AG08396 (cell line): ENCODE measurements around the gene MIEN1.
"Not testable (repeated sequence)": the region's sequence is repeated elsewhere in the genome, so short reads cannot be mapped to it uniquely, and the experiment has no call there.

Experiments used
- DNase-seq: peaks from one replicate; pipeline ENCODE4 v3.0.0; 2012; ENCODE audit warnings: low spot score, mixed read lengths

Gene MIEN1

DNA sequence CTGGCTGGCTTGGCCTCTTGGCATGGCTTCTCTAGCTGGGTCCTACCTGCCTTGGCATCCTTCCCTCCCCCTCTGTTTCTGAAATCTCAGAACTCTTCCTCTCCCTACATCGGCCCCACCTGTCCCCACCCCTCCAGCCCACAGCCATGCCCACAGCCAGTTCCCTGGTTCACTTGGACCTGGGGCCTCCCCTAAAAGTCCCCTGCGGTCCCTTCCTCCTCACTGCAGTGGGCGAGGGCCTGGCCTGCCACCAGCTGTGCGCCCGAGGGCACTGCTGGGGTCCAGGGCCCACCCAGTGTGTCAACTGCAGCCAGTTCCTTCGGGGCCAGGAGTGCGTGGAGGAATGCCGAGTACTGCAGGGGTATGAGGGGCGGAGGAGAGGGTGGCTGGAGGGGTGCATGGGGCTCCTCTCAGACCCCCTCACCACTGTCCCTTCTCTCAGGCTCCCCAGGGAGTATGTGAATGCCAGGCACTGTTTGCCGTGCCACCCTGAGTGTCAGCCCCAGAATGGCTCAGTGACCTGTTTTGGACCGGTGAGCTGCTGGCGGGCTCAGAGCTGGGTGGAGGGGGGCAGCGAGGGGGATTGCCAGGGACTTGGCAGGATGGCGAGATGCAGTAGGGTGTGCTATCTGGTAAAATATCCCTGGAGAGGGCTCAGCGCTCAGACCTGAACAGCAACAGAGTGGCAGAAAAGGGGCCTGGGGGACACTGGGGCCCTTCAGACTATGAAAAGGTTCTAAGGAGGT, 14.1 kb downstream of the MIEN1 start:
- DNase-seq = no peak

DNA sequence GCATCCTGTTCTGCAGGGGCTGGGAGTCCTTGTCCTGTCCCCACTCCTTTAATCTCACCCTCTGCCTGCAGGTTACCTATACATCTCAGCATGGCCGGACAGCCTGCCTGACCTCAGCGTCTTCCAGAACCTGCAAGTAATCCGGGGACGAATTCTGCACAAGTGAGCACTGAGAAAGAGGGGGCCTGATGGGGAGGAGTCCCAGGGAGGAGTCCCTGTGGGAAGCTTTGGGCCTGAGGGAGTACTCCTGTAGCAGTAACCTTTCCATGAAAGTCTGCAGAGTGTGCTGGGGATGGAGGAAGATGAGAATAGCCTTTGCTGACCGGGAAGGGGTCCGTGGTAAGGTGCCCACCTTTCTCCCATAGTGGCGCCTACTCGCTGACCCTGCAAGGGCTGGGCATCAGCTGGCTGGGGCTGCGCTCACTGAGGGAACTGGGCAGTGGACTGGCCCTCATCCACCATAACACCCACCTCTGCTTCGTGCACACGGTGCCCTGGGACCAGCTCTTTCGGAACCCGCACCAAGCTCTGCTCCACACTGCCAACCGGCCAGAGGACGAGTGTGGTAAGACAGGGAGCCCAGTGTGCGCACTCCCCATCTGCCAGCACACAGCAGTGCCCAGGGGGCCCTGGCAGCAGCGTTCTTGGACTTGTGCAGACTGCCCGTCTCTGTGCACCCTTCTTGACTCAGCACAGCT, 14.8 kb downstream of the MIEN1 start:
- DNase-seq = no peak

DNA sequence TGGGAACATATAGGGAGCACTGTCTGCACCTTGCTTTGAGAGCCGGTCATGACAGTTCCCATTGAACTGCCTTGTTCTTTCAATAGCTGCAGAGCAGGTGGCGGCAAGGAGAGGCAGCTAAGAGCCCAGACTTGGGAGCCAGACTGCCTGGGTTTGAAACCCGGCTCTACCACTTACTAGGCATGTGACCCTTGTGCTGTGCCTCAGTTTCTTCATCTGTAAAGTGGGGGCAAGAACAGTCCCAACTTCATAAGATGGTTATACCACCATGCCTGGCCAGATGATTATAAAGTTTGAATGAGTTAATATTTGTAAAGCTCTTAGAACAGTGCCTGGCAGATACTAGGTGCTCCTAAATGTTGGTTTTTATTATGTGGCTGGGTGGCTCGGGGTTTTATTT, 16.1 kb downstream of the MIEN1 start:
- DNase-seq = no peak

DNA sequence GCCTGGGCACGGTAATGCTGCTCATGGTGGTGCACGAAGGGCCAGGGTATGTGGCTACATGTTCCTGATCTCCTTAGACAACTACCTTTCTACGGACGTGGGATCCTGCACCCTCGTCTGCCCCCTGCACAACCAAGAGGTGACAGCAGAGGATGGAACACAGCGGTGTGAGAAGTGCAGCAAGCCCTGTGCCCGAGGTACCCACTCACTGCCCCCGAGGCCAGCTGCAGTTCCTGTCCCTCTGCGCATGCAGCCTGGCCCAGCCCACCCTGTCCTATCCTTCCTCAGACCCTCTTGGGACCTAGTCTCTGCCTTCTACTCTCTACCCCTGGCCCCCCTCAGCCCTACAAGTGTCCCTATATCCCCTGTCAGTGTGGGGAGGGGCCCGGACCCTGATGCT, 18.5 kb downstream of the MIEN1 start:
- DNase-seq = no peak

DNA sequence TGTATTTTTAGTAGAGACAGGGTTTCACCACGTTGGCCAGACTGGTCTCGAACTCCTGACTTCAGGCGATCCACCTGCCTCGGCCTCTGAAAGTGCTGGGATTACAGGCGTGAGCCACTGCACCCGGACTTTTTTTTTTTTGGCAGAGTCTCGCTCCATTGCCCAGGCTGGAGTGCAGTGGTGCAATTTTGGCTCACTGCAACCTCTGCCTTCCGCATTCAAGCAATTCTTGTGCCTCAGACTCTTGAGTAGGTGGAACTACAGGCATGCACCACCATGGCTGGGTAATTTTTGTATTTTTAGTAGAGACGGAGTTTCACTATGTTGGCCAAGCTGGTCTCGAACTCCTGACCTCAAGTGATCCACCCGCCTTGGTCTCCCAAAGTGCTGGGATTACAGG, 19.3 kb downstream of the MIEN1 start:
- DNase-seq = not testable (repeated sequence)

DNA sequence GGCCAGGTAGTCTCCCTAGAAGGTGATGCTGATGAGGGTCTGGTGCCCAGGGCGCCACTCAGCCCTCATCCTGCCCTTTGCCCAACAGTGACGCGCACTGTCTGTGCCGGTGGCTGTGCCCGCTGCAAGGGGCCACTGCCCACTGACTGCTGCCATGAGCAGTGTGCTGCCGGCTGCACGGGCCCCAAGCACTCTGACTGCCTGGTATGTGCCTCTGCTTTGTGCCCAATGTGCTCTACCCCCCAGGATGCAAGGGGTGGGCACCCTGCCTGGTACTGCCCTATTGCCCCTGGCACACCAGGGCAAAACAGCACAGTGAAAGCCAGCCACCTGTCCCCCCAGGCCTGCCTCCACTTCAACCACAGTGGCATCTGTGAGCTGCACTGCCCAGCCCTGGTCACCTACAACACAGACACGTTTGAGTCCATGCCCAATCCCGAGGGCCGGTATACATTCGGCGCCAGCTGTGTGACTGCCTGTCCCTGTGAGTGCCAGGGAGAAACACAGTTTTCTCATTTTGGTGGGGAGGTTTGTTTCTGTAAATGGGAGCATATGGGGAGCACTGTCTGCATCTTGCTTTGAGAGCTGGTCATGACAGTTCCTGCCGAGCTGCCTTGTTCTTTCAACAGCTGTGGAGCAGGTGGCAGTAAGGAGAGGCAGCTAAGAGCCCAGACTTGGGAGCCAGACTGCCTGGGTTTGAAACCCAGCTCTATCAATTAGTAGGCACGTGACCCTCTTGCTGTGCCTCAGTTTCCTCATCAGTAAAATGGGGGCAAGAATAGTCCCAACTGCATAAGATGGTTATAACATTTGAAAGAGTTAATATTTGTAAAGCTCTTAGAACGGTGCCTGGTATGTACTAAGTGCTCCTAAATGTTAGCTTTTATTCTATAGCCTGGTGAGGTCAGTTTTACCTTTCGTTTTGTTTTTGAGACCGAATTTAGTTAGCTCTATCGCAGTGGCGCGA, 20.1 kb downstream of the MIEN1 start:
- DNase-seq = no peak

DNA sequence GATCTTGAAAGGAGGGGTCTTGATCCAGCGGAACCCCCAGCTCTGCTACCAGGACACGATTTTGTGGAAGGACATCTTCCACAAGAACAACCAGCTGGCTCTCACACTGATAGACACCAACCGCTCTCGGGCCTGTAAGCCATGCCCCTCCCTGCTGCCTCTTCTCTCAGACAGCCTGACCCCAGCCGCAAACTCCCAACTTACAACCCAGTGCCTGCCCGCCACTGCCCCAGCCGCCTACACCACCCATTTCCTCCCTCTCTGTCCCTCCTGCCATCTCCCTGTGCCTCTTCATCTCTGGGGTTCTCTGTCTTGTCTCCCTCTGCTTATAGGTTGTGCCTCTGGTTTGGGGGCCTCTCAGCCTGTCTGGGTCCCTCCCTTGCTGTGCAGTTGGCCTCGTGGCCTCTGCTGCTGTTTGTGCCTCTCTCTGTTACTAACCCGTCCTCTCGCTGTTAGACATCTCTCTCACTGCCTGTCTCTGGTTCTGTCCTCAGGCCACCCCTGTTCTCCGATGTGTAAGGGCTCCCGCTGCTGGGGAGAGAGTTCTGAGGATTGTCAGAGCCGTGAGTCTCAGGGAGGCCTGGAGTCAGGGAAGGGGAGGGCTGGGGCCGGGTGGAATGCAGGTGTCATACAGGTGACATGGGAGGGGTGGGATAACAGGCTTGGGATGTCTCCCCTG, 20.9 kb downstream of the MIEN1 start:
- no peak for DNase-seq

DNA sequence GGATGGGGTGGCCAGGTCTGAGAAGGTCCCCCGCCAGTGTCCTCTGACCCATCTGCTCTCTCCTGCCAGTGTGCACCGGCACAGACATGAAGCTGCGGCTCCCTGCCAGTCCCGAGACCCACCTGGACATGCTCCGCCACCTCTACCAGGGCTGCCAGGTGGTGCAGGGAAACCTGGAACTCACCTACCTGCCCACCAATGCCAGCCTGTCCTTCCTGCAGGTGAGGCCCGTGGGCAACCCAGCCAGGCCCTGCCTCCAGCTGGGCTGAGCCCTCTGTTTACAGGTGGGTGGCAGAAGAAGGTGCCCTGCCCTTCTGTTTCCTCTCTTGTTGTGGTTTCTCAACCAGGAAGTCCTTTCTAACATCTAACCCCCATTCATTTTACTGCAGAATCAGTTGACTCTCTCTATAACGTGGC, 23.4 kb downstream of the MIEN1 start:
- DNase-seq = no peak

DNA sequence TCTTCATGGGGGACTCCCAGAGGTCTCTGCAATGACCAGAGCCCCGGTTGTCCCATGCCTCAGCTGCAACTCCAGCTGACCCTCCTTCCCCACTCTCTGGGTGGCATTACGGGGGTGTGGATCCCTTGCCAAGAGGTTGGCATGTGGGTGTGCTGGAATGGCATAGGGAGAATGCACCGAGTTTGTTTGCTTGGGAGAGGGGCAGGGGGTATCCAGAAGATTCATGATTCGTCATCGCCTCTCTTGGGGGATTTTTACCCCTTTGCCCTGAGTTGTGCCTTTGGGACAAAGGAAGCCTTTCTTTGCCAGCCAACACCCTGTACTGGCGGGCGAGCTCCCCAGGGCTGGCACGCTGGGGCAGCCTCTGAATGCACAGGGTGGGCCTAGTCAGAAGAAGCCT, 23.9 kb downstream of the MIEN1 start:
- no peak for DNase-seq

DNA sequence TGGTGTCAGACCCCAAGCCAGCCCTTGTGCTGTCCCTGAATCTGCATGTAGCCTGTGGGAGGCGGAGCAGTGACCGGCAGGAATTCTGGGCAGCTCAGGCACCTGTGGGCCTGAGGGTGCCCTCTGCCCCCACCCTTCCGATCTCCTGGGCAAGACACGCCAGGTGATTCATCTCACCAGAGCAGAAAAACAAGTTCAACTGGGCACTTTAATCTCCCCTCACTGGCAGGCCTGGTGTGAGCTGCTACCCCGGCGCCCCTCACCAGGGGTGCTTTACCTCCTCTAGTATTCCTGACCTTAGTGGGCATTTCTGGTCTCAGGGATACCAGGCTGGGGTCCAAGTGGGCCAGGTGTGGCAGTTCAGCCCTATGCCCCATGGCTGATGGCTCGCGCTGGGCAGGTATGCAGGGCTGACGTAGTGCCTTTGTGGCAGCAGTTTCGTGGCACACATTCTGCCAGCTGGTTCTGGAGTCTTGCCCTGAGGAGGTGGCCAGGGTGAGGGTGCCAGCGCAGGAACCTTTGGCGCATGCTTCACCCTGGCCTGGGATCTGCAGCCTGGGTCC, 24.5 kb downstream of the MIEN1 start:
- no peak for DNase-seq

DNA sequence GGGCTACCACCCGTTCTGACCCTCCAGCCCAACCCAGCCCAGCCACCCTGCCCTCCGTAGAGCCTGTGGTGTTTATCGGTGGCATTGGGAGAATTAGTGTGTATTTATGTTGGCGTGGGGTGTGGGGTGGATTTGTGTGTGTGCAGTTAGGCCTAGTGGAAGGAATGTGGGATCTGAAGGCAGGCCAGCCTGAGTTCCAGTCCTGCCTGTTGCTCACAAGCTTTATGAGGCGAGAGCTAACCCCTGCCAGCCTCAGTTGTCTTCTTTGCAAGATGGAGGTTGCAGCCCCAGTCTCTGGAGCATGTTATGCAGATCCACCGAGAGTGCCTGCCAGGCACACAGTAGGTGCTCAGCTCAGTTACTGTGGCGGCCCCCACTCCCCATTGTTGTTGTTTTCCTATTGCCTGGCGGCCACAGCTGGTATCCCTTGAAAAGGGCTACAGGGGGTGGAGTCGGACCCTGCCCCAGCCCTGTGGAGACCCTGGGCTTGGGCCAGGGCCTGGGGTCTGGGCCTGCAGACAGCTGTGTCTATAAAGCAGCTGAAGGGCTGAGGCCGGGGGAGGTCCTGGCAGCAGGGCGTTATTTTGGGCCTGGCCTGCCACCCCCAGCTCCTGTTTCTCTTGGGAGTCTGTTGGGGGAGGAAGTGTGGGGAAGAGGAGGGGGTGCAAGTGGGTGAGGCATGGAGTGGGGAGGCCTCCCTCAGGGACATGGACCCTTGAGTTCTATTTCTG, 25.3 kb downstream of the MIEN1 start:
- peak; percentile 83 for DNase-seq

DNA sequence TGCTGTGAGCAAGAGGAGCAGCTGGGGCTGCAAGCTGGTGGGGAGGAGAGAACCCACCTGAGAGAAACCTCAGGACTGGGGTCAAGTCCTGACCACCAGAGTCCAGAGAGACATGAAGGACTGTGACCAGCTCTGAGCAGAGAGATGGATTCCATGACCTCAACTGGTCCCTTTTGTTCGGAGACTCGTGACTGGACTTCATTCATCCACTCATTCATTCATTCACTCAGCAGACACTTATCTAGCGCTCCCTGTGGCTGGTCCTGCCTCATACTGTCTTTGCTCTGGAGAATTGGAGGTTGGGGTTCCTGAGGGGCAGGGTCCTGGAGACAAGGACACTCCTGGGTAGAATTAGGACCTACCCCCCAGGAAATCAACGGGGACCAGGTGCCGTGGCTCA, 26.4 kb downstream of the MIEN1 start:
- DNase-seq = no peak

DNA sequence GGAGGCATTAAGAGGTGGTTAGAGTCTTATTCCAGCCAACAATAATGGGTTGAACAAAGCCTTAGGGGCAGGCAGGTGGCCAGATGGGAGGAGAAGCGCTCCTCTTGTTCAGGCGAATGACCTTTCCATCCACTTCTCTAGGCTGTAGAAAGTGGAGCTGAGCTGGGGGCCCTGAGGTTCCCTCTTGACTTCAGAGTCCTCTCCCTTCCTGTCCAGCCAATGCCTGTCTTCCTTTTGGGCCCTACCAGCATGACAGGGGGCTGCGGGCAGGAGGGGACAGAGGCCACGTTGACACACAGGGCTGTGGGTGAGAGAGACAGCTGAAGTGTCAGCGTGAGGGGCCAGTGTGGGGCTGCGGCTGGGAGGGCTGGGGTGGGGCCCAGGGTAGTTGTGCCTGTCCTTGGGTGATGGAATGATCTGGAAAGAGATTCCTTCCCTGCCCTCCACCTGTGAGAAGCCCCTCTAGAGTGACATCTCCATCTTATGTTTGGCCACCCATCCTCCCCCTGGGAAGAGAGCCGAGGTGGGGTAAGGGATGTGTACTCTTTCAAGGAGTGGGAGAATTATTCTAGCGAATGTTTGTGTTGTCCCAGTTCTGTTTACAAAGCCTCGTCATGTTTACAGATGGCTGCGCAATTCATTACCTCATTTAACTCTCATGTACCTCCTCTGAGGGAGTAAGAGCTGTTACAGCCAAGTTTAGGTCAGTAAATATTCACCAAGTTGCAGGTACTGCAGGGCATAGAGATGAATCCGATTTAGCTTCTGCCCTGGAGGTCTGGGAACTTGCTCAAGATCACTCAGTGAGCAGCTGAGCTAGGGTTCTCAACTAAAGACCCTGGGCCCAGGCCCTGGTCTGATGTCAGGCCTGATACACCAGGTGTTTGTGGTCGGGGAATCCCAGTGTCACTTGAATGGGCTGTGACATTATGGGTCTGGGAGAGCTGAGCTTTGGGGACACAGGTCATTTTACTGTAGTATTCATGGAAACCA, 27.1 kb downstream of the MIEN1 start:
- DNase-seq = no peak

DNA sequence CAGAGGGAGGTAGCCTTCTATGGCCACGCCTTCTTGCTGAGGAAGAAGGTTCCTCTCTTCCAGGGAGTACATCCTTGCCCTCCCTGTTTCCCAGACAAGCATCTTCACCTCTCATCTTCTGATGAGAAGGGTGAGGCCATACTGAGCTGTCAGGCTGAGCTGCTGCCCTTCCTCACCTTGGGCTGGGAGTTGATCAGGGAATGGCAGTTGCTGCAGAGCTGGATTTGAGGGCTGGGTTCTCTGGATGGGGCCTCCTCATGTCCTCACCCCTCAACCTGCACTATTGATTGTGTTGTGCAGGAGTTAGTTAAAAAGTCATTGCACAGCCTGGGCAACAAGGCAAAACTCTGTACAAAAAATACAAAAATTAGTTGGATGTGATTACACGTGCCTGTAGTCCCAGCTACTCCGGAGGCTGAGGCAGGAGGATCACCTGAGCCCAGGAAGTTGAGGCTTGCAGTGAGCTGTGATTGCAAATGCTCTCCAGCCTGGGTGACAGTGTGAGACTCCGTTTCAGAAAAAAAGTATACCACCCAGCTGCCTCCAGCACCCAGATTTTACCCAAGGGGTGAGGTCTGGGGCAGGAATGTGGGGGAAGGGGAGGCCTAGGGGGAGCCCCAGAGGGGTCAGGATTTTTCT, 28.4 kb downstream of the MIEN1 start:
- no peak for DNase-seq

DNA sequence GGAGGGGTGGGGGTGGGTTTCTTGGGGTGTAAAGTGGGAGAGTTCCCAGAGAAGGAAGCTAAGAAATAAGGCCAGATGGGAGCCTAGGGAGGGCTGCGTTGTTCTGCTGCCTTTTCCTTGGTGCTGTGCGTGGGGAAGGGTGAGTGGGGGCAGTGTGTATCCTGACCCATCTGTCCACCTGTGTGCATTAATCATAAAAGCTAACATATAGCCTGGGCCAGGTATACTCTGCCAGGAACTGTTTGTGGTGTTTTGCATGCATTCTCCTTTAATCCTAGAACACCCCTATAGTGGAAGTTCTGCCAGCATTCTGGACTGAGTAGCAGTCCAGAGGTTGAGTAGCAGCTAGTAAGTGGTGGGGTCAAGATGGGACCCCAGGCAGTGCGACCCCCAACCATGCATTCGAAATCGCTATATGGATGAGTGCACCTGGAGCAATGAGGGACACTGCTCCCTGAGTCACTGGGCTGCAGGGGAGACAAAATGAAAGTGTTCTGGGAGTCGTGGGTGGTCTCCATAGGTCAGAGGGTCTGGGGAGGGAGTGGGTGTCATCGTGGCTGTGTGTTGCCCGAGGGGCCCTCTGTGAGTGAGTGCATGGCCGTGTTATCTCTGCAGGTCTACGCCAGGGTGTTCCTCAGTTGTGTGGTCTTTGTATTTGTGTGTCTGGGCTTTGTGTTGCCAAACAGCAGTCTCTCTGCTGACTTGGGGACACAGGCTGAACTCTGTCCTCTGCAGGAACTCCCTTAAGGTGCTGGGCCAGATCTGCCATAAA, 29.1 kb downstream of the MIEN1 start:
- DNase-seq = no peak

DNA sequence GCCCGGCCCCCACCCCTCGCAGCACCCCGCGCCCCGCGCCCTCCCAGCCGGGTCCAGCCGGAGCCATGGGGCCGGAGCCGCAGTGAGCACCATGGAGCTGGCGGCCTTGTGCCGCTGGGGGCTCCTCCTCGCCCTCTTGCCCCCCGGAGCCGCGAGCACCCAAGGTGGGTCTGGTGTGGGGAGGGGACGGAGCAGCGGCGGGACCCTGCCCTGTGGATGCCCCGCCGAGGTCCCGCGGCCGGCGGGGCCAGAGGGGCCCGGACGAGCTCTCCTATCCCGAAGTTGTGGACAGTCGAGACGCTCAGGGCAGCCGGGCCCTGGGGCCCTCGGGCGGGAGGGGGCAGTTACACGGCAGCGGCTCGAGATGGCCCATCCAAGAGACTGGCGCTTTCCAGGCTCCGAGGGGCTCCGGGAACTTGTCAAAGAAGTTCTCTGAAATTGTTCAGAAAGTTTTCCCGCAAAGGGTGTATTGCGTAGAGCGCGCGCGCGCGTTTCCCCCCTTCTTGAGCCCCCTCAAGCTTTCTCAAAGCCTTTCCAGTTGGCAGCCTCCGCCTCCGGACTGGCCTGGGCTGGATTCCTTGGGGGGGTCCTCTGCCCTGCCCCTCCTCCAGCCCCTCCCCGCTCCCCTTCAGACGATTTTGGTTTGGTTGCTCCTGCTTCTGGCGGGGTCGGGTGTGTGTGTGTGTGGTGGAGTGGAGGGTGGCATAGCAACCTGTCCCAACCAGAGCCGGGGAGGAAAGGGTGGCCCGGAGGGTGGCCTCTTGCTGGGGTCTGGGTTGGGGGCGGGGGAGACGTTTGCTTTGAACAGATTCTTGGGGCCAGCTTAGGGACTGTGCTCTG, 30.0 kb downstream of the MIEN1 start:
- peak; percentile 70 for DNase-seq

DNA sequence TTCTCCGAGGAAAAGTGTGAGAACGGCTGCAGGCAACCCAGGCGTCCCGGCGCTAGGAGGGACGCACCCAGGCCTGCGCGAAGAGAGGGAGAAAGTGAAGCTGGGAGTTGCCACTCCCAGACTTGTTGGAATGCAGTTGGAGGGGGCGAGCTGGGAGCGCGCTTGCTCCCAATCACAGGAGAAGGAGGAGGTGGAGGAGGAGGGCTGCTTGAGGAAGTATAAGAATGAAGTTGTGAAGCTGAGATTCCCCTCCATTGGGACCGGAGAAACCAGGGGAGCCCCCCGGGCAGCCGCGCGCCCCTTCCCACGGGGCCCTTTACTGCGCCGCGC, 30.5 kb downstream of the MIEN1 start, which contains the start of gene ERBB2:
ERBB2 (plus strand) TSS at position 247 of the 330 bp plus-strand sequence. CDS start 175 bp downstream, outside the sequence.
- peak; percentile 85 for DNase-seq
